ENCODE results near the gene ATF6. TPM values are rescaled to one million over a fixed set of nuclear protein-coding genes. Genes with fewer than 3 reads are reported as not detected.

Gene ATF6
- total RNA-seq, 1 donor from 2014 or later, result 28.0 TPM

DNA sequence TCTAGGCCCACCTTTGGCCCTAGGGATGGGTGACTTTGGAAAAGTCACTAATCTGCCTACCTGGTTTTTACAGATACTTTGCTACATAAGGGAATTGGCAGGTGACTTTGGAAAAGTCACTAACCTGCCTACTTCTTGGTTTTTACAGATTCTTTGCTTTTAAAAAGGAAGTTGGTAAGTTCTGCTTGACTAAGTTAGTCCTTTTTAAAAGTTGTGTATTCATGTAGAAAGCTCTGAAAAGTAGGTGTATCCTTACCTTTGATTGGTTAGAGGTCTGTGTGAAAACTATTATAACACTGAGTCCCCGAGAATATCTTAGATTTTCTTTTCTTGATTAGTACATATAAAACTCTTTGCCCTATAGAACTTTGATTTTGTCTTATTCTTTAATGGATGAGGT, 12.4 kb downstream of the ATF6 start:
- H3K4me3 Mint-ChIP-seq, result no peak overlapping the region
- H3K27me3 Mint-ChIP-seq (ENCODE audit: low read depth), result no peaks in the 10 kb centered on the region
- no peak overlapping the region for H3K27ac Mint-ChIP-seq
- H3K9me3 Mint-ChIP-seq, result no peaks in the 10 kb centered on the region
- TF ChIP-seq, protein P1, sequence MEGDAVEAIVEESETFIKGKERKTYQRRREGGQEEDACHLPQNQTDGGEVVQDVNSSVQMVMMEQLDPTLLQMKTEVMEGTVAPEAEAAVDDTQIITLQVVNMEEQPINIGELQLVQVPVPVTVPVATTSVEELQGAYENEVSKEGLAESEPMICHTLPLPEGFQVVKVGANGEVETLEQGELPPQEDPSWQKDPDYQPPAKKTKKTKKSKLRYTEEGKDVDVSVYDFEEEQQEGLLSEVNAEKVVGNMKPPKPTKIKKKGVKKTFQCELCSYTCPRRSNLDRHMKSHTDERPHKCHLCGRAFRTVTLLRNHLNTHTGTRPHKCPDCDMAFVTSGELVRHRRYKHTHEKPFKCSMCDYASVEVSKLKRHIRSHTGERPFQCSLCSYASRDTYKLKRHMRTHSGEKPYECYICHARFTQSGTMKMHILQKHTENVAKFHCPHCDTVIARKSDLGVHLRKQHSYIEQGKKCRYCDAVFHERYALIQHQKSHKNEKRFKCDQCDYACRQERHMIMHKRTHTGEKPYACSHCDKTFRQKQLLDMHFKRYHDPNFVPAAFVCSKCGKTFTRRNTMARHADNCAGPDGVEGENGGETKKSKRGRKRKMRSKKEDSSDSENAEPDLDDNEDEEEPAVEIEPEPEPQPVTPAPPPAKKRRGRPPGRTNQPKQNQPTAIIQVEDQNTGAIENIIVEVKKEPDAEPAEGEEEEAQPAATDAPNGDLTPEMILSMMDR (IDR thresholded peaks at IDR 0.05; ENCODE audit: unreplicated experiment), result no peak
- DNase-seq (ENCODE audit: low spot score in 2 of 2, unreplicated experiment in 2 of 2), result no peak
- H3K4me1 Mint-ChIP-seq, result no peaks in the 10 kb centered on the region
- H3K36me3 Mint-ChIP-seq, result peaks cover under 1% of the 10 kb centered on the region

DNA sequence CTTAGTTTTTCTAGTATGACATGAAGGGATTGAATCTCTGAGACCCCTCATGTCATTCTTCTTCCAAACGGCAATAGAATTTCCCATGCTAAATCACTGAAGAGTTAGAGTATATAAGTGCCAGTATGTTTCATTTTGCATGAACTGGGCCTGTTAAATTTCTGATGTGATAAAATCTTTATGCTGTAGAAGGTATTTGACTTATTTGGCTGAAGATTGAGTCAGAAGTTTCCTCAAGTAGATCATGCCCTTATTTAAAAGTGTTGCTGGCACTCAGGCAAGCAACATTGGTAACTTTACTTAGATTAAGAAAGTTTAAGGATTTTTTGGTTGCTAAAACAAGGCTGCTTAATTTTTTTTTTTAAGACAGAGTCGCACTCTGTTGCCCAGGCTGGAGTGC, 13.3 kb downstream of the ATF6 start:
- DNase-seq (ENCODE audit: low spot score in 2 of 2, unreplicated experiment in 2 of 2), result no peak
- no peaks in the 10 kb centered on the region for H3K27me3 Mint-ChIP-seq (ENCODE audit: low read depth)
- H3K4me3 Mint-ChIP-seq, result no peak overlapping the region
- no peaks in the 10 kb centered on the region for H3K9me3 Mint-ChIP-seq
- H3K36me3 Mint-ChIP-seq, result peaks cover 6% of the 10 kb centered on the region
- H3K4me1 Mint-ChIP-seq, result no peaks in the 10 kb centered on the region
- TF ChIP-seq, protein P1 (IDR thresholded peaks at IDR 0.05; ENCODE audit: unreplicated experiment), result no peak
- no peak overlapping the region for H3K27ac Mint-ChIP-seq

DNA sequence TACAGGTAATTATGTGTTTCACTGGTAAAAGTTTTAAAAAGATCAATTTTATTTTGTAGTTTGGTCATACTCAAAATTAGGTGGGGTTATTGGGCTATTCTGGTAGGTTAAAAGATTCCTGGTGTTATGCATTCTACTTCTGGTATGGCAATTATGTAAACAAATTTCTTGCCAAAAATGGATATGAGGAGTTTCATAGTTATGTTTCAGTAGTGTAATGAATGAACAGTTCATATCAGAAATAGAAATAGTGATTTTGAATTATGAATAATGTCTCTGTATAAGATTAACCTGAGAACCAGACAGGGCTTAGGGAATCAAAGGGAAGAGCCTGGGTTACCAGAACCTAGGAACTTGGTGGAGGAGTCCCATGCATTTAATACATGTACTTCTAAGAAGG, 15.9 kb downstream of the ATF6 start:
- Mint-ChIP-seq H3K27me3 (ENCODE audit: low read depth) (no peaks in the 10 kb centered on the region), H3K27ac (no peak overlapping the region), H3K9me3 (no peaks in the 10 kb centered on the region)

DNA sequence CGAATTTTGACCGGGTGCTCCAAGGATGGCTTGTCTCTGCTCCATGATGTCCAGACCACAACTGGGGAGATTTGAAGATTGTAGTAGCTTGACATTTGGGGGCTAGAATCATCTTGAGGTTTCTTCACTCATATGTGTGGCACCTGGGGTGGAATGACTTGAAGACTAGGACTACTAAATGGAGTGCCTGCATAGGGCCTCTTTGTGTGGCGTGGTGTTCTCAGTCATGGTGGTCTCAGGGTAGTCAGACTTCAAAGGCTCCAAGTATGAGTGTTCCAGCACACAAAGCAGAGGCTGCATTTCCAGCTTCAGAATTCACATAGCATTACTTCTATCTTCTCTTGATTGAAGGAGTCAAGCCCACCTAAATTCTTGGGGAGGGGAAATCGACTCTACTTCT, 16.8 kb downstream of the ATF6 start:
- H3K4me3 Mint-ChIP-seq, result no peak overlapping the region
- no peak for DNase-seq (ENCODE audit: low spot score in 2 of 2, unreplicated experiment in 2 of 2)
- TF ChIP-seq, protein P1 (IDR thresholded peaks at IDR 0.05; ENCODE audit: unreplicated experiment), result no peak
- H3K4me1 Mint-ChIP-seq, result no peaks in the 10 kb centered on the region
- no peaks in the 10 kb centered on the region for H3K9me3 Mint-ChIP-seq
- H3K27ac Mint-ChIP-seq, result no peak overlapping the region
- no peaks in the 10 kb centered on the region for H3K27me3 Mint-ChIP-seq (ENCODE audit: low read depth)
- H3K36me3 Mint-ChIP-seq, result peaks cover 8% of the 10 kb centered on the region

More for the DNA sequence above, 15.9 kb downstream of the ATF6 start:
- TF ChIP-seq, protein P1 (IDR thresholded peaks at IDR 0.05; ENCODE audit: unreplicated experiment), result no peak
- H3K36me3 Mint-ChIP-seq, result peaks cover 8% of the 10 kb centered on the region
- DNase-seq (ENCODE audit: low spot score in 2 of 2, unreplicated experiment in 2 of 2), result no peak
- H3K4me1 Mint-ChIP-seq, result no peaks in the 10 kb centered on the region
- H3K4me3 Mint-ChIP-seq, result no peak overlapping the region

DNA sequence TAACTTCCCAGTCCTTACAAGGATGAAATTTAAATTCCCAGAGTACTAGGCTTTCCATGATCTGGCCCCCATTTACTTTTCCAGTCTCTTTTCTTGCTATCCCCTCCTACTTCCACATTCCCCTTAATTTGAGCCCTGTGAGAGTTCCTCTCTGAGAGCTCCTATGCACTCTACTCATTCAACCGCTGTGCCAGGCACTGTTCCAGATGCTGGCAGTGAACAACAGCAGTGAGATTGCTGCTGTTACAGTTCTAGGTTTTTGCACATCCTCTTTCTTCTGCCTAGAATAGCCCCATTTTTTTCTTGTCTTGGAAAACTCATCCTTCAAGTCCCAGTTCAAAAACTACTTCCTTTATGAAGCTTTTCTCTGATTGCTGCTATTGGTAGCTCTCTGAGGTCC, 18.8 kb downstream of the ATF6 start:
- TF ChIP-seq, protein P1 (IDR thresholded peaks at IDR 0.05; ENCODE audit: unreplicated experiment), result no peak
- H3K4me3 Mint-ChIP-seq, result no peak overlapping the region
- H3K27ac Mint-ChIP-seq, result no peak overlapping the region
- no peaks in the 10 kb centered on the region for H3K4me1 Mint-ChIP-seq
- H3K27me3 Mint-ChIP-seq (ENCODE audit: low read depth), result no peaks in the 10 kb centered on the region
- H3K36me3 Mint-ChIP-seq, result peaks cover 8% of the 10 kb centered on the region
- H3K9me3 Mint-ChIP-seq, result no peaks in the 10 kb centered on the region
- no peak for DNase-seq (ENCODE audit: low spot score in 2 of 2, unreplicated experiment in 2 of 2)

DNA sequence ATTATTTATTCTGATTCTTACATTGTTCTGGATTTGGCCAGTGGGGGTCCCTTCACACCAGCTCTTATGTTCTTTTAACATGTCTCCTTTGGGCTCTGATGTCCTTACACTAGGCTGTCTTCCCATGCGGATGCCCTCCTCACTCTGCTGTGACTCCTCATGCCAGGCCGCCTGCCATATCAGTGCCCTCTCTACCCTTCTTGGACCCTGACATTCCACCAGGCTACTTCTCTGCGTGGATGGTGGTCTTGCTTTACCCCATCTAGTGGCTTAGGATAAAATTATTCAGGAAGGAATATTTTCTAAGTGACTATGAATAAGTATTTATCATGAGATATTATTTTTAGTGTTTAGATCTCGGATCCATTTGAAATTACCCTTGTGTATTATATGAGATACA, 21.2 kb downstream of the ATF6 start:
- no peaks in the 10 kb centered on the region for H3K27me3 Mint-ChIP-seq (ENCODE audit: low read depth)
- H3K27ac Mint-ChIP-seq, result no peak overlapping the region
- no peak overlapping the region for H3K4me3 Mint-ChIP-seq
- peaks cover 15% of the 10 kb centered on the region for H3K36me3 Mint-ChIP-seq
- H3K4me1 Mint-ChIP-seq, result no peaks in the 10 kb centered on the region
- TF ChIP-seq, protein P1 (IDR thresholded peaks at IDR 0.05; ENCODE audit: unreplicated experiment), result no peak
- no peaks in the 10 kb centered on the region for H3K9me3 Mint-ChIP-seq
- DNase-seq (ENCODE audit: low spot score in 2 of 2, unreplicated experiment in 2 of 2), result no peak
